ENCODE results near the gene PFKFB3. TPM values are rescaled to one million over a fixed set of nuclear protein-coding genes. Genes with fewer than 3 reads are reported as not detected.
A peak's percentile ranks its signal among the peaks of the same experiment; 100 is the strongest.
"Not testable (repeated sequence)": the region's sequence is repeated elsewhere in the genome, so short reads cannot be mapped to it uniquely, and the experiment has no call there.

Gene PFKFB3
- polyA plus RNA-seq, 3 donors, result 12.2 to 101 (median 15.8) TPM

DNA sequence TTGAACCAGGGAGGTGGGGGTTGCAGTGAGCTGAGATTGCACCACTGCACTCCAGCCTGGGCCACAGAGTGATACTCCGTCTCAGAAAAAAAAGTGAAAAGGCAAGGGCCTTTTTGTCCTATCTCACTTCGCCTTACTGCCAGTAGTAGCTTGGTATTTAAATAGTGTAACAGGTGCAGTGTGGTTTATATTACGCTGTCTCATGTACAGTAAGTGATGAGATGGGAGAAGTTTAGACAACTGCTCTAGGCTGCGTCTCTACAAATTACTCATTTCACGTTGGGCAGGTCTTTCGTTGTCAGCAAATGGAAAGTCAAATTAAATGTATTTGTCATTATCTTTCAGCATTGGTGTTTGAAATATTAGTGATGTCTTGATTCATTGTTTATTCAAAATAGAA, 15.5 kb upstream of the PFKFB3 start:
- Mint-ChIP-seq H3K9me3 (peaks cover 0 to 2% (median 0%) of the 10 kb centered on the region in 7 donors), H3K27ac (peak overlapping the region in 1 of 7 donors; percentile 43), H3K27me3 (ENCODE audit: low read depth in 3 of 3) (peaks cover 0 to 1% (median 0%) of the 10 kb centered on the region in 3 donors), H3K36me3 (peaks cover 20 to 25% of the 10 kb centered on the region in 2 donors), H3K4me1 (peaks cover 65% of the 10 kb centered on the region), H3K4me3 (no peak overlapping the region)
- Histone ChIP-seq H3K27ac (ENCODE audit: low read depth in 1 of 2, low read length in 2 of 2) (peak overlapping the region in 1 of 2 donors; percentile 53), H4K20me1 (ENCODE audit: insufficient read depth, low read length) (peaks cover 4% of the 10 kb centered on the region), H3K9ac (ENCODE audit: insufficient read depth, low read length, poor library complexity, severe bottlenecking) (no peak overlapping the region), H3K4me1 (ENCODE audit: control insufficient read depth in 1 of 2, insufficient read depth in 2 of 2, low read length in 2 of 2) (peaks cover 29 to 51% of the 10 kb centered on the region in 2 donors), H3K4me2 (replicated peaks; ENCODE audit: extremely low read depth, low read length, poor library complexity, severe bottlenecking) (no peak overlapping the region), H3K4me3 (replicated peaks in 1 of 3; ENCODE audit: low read depth in 2 of 3, low read length in 3 of 3) (no peak overlapping the region), H3K79me2 (ENCODE audit: insufficient read depth, low read length) (peaks cover 37% of the 10 kb centered on the region), H3K36me3 (replicated peaks in 1 of 2; ENCODE audit: control insufficient read depth in 1 of 2, insufficient read depth in 2 of 2, low read length in 2 of 2) (no peaks in the 10 kb centered on the region), H3K9me3 (replicated peaks in 1 of 2; ENCODE audit: control insufficient read depth in 1 of 2, insufficient read depth in 1 of 2, low read length in 2 of 2) (no peaks in the 10 kb centered on the region), H3K27me3 (ENCODE audit: control insufficient read depth in 2 of 2, insufficient read depth in 2 of 2, low read length in 2 of 2) (no peaks in the 10 kb centered on the region), H2AFZ (ENCODE audit: insufficient read depth, low read depth, low read length, poor library complexity, severe bottlenecking) (no peak overlapping the region)
- intact Hi-C loops (cut with micrococcal nuclease), result no loop called here
- DNase-seq, result no peak
- 80% methylated on average over 1 of the region's 6 CpGs for WGBS (ENCODE audit: insufficient coverage)
- TF ChIP-seq, protein P1, sequence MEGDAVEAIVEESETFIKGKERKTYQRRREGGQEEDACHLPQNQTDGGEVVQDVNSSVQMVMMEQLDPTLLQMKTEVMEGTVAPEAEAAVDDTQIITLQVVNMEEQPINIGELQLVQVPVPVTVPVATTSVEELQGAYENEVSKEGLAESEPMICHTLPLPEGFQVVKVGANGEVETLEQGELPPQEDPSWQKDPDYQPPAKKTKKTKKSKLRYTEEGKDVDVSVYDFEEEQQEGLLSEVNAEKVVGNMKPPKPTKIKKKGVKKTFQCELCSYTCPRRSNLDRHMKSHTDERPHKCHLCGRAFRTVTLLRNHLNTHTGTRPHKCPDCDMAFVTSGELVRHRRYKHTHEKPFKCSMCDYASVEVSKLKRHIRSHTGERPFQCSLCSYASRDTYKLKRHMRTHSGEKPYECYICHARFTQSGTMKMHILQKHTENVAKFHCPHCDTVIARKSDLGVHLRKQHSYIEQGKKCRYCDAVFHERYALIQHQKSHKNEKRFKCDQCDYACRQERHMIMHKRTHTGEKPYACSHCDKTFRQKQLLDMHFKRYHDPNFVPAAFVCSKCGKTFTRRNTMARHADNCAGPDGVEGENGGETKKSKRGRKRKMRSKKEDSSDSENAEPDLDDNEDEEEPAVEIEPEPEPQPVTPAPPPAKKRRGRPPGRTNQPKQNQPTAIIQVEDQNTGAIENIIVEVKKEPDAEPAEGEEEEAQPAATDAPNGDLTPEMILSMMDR (IDR thresholded peaks at IDR 0.05), result no peak

DNA sequence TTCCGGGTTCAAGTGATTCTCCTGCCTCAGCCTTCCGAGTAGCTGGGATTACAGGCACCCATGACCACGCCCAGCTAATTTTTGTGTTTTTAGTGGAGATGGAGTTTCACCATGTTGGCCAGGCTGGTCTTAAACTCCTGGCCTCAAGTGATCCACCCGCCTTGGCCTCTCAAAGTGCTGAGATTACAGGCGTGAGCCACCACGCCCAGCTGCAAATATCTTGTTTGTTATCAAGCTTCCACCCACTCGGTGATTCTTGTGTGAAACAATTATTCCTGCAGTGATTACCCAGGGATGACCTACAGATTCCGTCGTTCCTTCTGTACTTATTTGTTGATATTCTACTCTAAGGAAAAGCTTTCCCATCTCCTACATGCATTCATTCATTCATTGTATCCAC, 12.7 kb upstream of the PFKFB3 start:
- H4K20me1 ChIP-seq (ENCODE audit: insufficient read depth, low read length); H3K4me3 Mint-ChIP-seq; H3K9me3 ChIP-seq (replicated peaks in 1 of 2; ENCODE audit: control insufficient read depth in 1 of 2, insufficient read depth in 1 of 2, low read length in 2 of 2); H3K4me3 ChIP-seq (replicated peaks in 1 of 3; ENCODE audit: low read depth in 2 of 3, low read length in 3 of 3); H3K4me2 ChIP-seq (replicated peaks; ENCODE audit: extremely low read depth, low read length, poor library complexity, severe bottlenecking); DNase-seq; H3K9me3 Mint-ChIP-seq; H3K27me3 ChIP-seq (ENCODE audit: control insufficient read depth in 2 of 2, insufficient read depth in 2 of 2, low read length in 2 of 2); H3K36me3 ChIP-seq (replicated peaks in 1 of 2; ENCODE audit: control insufficient read depth in 1 of 2, insufficient read depth in 2 of 2, low read length in 2 of 2); H3K27me3 Mint-ChIP-seq (ENCODE audit: low read depth in 3 of 3); H2AFZ ChIP-seq (ENCODE audit: insufficient read depth, low read depth, low read length, poor library complexity, severe bottlenecking); H3K27ac ChIP-seq (ENCODE audit: low read depth in 1 of 2, low read length in 2 of 2); intact Hi-C loops (cut with micrococcal nuclease); H3K9ac ChIP-seq (ENCODE audit: insufficient read depth, low read length, poor library complexity, severe bottlenecking): not testable (repeated sequence)
- H3K36me3 Mint-ChIP-seq, result peaks cover 19 to 20% of the 10 kb centered on the region in 2 donors
- WGBS (ENCODE audit: insufficient coverage), result 100% methylated on average over 2 of the region's 9 CpGs
- H3K27ac Mint-ChIP-seq, result peak overlapping the region in 3 of 7 donors; percentile 1 to 73 (median 9)
- Histone ChIP-seq H3K4me1 (ENCODE audit: control insufficient read depth in 1 of 2, insufficient read depth in 2 of 2, low read length in 2 of 2) (peaks cover 47 to 75% of the 10 kb centered on the region in 2 donors), H3K79me2 (ENCODE audit: insufficient read depth, low read length) (peaks cover 48% of the 10 kb centered on the region)
- H3K4me1 Mint-ChIP-seq, result peaks cover 86% of the 10 kb centered on the region
